ENCODE measurements around the gene HAAO.

DNA sequence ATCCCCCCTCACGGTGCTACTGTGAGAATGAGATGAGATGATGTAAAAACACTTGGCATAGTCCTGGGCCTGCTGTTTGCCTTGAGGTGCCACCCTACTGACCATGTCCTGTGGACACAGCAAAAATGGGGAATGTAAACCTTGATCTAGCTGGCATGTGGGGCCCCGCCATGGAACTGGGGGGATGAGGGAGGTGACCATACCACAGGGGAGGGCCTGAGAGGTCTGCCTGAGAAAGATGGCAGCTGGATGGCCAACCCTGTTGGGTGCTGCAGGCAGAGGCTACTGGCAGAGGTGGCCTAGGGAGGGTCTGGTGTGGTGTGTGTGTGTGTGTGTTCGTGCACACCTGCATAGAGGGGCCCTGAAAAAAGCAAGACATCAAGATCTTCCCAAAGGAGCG lies 777 bp downstream of the HAAO start:
- TF ChIP-seq CTCF (IDR thresholded peaks at IDR 0.05; ENCODE audit: low read depth, low read length) (no peak), EZH2phosphoT487 (IDR thresholded peaks at IDR 0.05; ENCODE audit: low read depth) (no peak)
